ENCODE measurements around the gene COL11A1.

The COL11A1 gene

GRCh38 chr1:103145449-103145848 lies 37.1 kb upstream of the COL11A1 start:
- Histone ChIP-seq H3K27ac (ENCODE audit: low read length) (no peak overlapping the region), H4K20me1 (ENCODE audit: insufficient read depth, low read length) (no peaks in the 10 kb centered on the region), H3K4me3 (ENCODE audit: low read depth in 1 of 2, low read length in 2 of 2) (no peak overlapping the region), H3K4me2 (ENCODE audit: insufficient read depth, low read length) (no peak overlapping the region), H2AFZ (ENCODE audit: low read depth, low read length) (no peak overlapping the region), H3K36me3 (ENCODE audit: insufficient read depth, low read length) (no peaks in the 10 kb centered on the region), H3K4me1 (ENCODE audit: insufficient read depth, low read length) (peaks cover 13% of the 10 kb centered on the region; the same call in 1 of the 2 replicates), H3K9ac (ENCODE audit: low read depth, low read length) (no peak overlapping the region), H3K27me3 (ENCODE audit: insufficient read depth, low read length, poor library complexity) (no peaks in the 10 kb centered on the region), H3K9me3 (ENCODE audit: insufficient read depth, low read length, severe bottlenecking) (no peaks in the 10 kb centered on the region), H3K79me2 (ENCODE audit: insufficient read depth, low read length) (no peaks in the 10 kb centered on the region)
- TF ChIP-seq EZH2 (IDR thresholded peaks at IDR 0.05; ENCODE audit: borderline replicate concordance, low read depth, low read length, severe bottlenecking) (no peak), CTCF (IDR thresholded peaks at IDR 0.05; ENCODE audit: borderline replicate concordance, extremely low read depth, low read length, poor library complexity, severe bottlenecking) (no peak)
- DNase-seq: no peak
- no peak for ATAC-seq (ENCODE audit: insufficient read depth, low read depth)

GRCh38 chr1:103144681-103145080 lies 36.4 kb upstream of the COL11A1 start:
- Histone ChIP-seq H3K9ac (ENCODE audit: low read depth, low read length) (no peak overlapping the region), H3K27ac (ENCODE audit: low read length) (no peak overlapping the region), H3K4me2 (ENCODE audit: insufficient read depth, low read length) (no peak overlapping the region), H2AFZ (ENCODE audit: low read depth, low read length) (no peak overlapping the region), H4K20me1 (ENCODE audit: insufficient read depth, low read length) (no peaks in the 10 kb centered on the region), H3K4me3 (ENCODE audit: low read depth in 1 of 2, low read length in 2 of 2) (no peak overlapping the region), H3K4me1 (ENCODE audit: insufficient read depth, low read length) (peaks cover 13% of the 10 kb centered on the region; the same call in 1 of the 2 replicates), H3K9me3 (ENCODE audit: insufficient read depth, low read length, severe bottlenecking) (no peaks in the 10 kb centered on the region), H3K27me3 (ENCODE audit: insufficient read depth, low read length, poor library complexity) (no peaks in the 10 kb centered on the region), H3K36me3 (ENCODE audit: insufficient read depth, low read length) (no peaks in the 10 kb centered on the region), H3K79me2 (ENCODE audit: insufficient read depth, low read length) (no peaks in the 10 kb centered on the region)
- DNase-seq (no peak), ATAC-seq (ENCODE audit: insufficient read depth, low read depth) (no peak)
- TF ChIP-seq CTCF (IDR thresholded peaks at IDR 0.05; ENCODE audit: borderline replicate concordance, extremely low read depth, low read length, poor library complexity, severe bottlenecking): no peak
- no peak for TF ChIP-seq EZH2 (IDR thresholded peaks at IDR 0.05; ENCODE audit: borderline replicate concordance, low read depth, low read length, severe bottlenecking)

- TF ChIP-seq CTCF (IDR thresholded peaks at IDR 0.05; ENCODE audit: borderline replicate concordance, extremely low read depth, low read length, poor library complexity, severe bottlenecking) (no peak), EZH2 (IDR thresholded peaks at IDR 0.05; ENCODE audit: borderline replicate concordance, low read depth, low read length, severe bottlenecking) (no peak)
- ATAC-seq (ENCODE audit: insufficient read depth, low read depth) (no peak), DNase-seq (no peak)
- Histone ChIP-seq H3K9ac (ENCODE audit: low read depth, low read length) (no peak overlapping the region), H2AFZ (ENCODE audit: low read depth, low read length) (no peak overlapping the region), H3K27me3 (ENCODE audit: insufficient read depth, low read length, poor library complexity) (no peaks in the 10 kb centered on the region), H3K4me1 (ENCODE audit: insufficient read depth, low read length) (peaks cover 13% of the 10 kb centered on the region; the same call in 1 of the 2 replicates), H3K36me3 (ENCODE audit: insufficient read depth, low read length) (no peaks in the 10 kb centered on the region), H4K20me1 (ENCODE audit: insufficient read depth, low read length) (no peaks in the 10 kb centered on the region), H3K27ac (ENCODE audit: low read length) (no peak overlapping the region), H3K9me3 (ENCODE audit: insufficient read depth, low read length, severe bottlenecking) (no peaks in the 10 kb centered on the region), H3K4me2 (ENCODE audit: insufficient read depth, low read length) (no peak overlapping the region), H3K4me3 (ENCODE audit: low read depth in 1 of 2, low read length in 2 of 2) (no peak overlapping the region), H3K79me2 (ENCODE audit: insufficient read depth, low read length) (no peaks in the 10 kb centered on the region)
These were observed 34.1 kb upstream of the COL11A1 start for GRCh38 chr1:103142461-103142860.

- Histone ChIP-seq H3K36me3 (ENCODE audit: insufficient read depth, low read length) (no peaks in the 10 kb centered on the region), H2AFZ (ENCODE audit: low read depth, low read length) (no peak overlapping the region), H3K4me3 (ENCODE audit: low read depth in 1 of 2, low read length in 2 of 2) (no peak overlapping the region), H3K27me3 (ENCODE audit: insufficient read depth, low read length, poor library complexity) (no peaks in the 10 kb centered on the region), H3K79me2 (ENCODE audit: insufficient read depth, low read length) (no peaks in the 10 kb centered on the region), H3K9ac (ENCODE audit: low read depth, low read length) (no peak overlapping the region), H3K9me3 (ENCODE audit: insufficient read depth, low read length, severe bottlenecking) (no peaks in the 10 kb centered on the region), H3K27ac (ENCODE audit: low read length) (no peak overlapping the region), H4K20me1 (ENCODE audit: insufficient read depth, low read length) (no peaks in the 10 kb centered on the region), H3K4me2 (ENCODE audit: insufficient read depth, low read length) (no peak overlapping the region), H3K4me1 (ENCODE audit: insufficient read depth, low read length) (no peaks in the 10 kb centered on the region)
- no peak for DNase-seq
- no peak for ATAC-seq (ENCODE audit: insufficient read depth, low read depth)
- TF ChIP-seq EZH2 (IDR thresholded peaks at IDR 0.05; ENCODE audit: borderline replicate concordance, low read depth, low read length, severe bottlenecking): no peak
These were observed 21.5 kb upstream of the COL11A1 start for GRCh38 chr1:103129796-103130195.

Measured in DND-41 (cell line).